ENCODE data around the gene LDB1. TPM values are rescaled to one million over a fixed set of nuclear protein-coding genes. Genes with fewer than 3 reads are reported as not detected.

Gene LDB1
- total RNA-seq, 1 experiment from 2014 or later: 100 TPM

DNA sequence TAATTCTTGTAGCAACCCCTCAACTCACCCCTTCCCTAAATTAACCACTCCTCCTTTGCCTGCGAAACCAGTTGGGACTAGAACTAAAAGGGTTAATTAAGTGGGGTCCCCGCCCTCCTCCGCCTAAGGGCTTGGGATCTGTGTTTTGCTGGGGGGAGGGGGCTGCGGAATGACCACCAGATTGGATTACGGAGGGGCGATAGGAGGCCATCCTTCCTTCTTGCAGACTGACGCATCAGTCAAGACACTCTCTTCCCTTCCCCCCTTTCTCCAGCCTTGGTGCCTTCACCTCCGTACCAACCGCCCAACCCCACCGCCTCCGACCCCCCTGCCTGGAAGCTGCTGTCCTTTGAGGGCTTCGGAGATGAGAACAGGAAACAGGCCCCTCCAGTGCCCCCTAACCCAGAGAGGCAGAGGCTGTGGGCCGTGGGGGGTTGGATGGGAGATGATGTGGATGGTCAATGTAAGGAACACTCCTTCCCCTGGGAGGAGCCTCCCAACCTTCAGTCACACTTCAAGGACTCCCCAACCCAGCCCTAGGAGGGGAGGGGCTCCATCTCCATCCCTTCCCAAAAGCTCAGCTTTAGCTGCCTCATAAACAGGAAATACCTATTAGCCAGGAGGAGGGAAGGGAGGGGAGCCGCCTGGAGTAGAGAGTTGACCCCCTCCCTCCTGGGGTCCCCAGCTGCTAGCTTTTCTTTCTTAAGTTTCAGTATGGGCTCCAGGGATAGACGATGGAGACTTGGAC lies 997 bp upstream of the LDB1 start:
- Mint-ChIP-seq H3K4me1 (peaks cover 54% of the 10 kb centered on the region), H3K36me3 (no peaks in the 10 kb centered on the region), H3K9me3 (no peaks in the 10 kb centered on the region), H3K27ac (peak overlapping the region; percentile 98), H3K27me3 (ENCODE audit: low read depth) (no peaks in the 10 kb centered on the region), H3K4me3 (peak overlapping the region; percentile 84)
- POLR2A ChIA-PET: interaction anchor here (0.6 to 2.3 kb wide), 6 partner anchors 17 to 523 kb away, joined by 3 to 9 read pairs (median 4); partner anchors contain the start of genes NOLC1, OGA and TRIM8
- ATAC-seq: peak; percentile 74
- peak; percentile 89 for DNase-seq (ENCODE audit: low spot score)
- 0 out of 2 replicates have a peak, but pooled peaks have one; percentile 59 for TF ChIP-seq CREM (CRISPR knock-in tag; IDR thresholded peaks at IDR 0.05)
- TF ChIP-seq MXD4 (CRISPR knock-in tag; IDR thresholded peaks at IDR 0.05; ENCODE audit: borderline replicate concordance): no peak
- TF ChIP-seq EMX1 (CRISPR knock-in tag; IDR thresholded peaks at IDR 0.05): 0 out of 2 replicates have a peak, but pooled peaks have one; percentile 41
- TF ChIP-seq, protein P1, sequence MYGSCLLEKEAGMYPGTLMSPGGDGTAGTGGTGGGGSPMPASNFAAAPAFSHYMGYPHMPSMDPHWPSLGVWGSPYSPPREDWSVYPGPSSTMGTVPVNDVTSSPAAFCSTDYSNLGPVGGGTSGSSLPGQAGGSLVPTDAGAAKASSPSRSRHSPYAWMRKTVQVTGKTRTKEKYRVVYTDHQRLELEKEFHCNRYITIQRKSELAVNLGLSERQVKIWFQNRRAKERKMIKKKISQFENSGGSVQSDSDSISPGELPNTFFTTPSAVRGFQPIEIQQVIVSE (CRISPR knock-in tag; IDR thresholded peaks at IDR 0.05; ENCODE audit: borderline replicate concordance): no peak
- TF ChIP-seq FOXK1 (CRISPR knock-in tag; IDR thresholded peaks at IDR 0.05): peak; percentile 75; the same call in 1 of the 2 replicates
- TF ChIP-seq, protein P2, sequence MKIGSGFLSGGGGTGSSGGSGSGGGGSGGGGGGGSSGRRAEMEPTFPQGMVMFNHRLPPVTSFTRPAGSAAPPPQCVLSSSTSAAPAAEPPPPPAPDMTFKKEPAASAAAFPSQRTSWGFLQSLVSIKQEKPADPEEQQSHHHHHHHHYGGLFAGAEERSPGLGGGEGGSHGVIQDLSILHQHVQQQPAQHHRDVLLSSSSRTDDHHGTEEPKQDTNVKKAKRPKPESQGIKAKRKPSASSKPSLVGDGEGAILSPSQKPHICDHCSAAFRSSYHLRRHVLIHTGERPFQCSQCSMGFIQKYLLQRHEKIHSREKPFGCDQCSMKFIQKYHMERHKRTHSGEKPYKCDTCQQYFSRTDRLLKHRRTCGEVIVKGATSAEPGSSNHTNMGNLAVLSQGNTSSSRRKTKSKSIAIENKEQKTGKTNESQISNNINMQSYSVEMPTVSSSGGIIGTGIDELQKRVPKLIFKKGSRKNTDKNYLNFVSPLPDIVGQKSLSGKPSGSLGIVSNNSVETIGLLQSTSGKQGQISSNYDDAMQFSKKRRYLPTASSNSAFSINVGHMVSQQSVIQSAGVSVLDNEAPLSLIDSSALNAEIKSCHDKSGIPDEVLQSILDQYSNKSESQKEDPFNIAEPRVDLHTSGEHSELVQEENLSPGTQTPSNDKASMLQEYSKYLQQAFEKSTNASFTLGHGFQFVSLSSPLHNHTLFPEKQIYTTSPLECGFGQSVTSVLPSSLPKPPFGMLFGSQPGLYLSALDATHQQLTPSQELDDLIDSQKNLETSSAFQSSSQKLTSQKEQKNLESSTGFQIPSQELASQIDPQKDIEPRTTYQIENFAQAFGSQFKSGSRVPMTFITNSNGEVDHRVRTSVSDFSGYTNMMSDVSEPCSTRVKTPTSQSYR (CRISPR knock-in tag; IDR thresholded peaks at IDR 0.05): peak; percentile 14; the same call in 1 of the 2 replicates
- TF ChIP-seq, protein P3, sequence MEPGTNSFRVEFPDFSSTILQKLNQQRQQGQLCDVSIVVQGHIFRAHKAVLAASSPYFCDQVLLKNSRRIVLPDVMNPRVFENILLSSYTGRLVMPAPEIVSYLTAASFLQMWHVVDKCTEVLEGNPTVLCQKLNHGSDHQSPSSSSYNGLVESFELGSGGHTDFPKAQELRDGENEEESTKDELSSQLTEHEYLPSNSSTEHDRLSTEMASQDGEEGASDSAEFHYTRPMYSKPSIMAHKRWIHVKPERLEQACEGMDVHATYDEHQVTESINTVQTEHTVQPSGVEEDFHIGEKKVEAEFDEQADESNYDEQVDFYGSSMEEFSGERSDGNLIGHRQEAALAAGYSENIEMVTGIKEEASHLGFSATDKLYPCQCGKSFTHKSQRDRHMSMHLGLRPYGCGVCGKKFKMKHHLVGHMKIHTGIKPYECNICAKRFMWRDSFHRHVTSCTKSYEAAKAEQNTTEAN (CRISPR knock-in tag; IDR thresholded peaks at IDR 0.05): 0 out of 2 replicates have a peak, but pooled peaks have one; percentile 65
- TF ChIP-seq, protein P4, sequence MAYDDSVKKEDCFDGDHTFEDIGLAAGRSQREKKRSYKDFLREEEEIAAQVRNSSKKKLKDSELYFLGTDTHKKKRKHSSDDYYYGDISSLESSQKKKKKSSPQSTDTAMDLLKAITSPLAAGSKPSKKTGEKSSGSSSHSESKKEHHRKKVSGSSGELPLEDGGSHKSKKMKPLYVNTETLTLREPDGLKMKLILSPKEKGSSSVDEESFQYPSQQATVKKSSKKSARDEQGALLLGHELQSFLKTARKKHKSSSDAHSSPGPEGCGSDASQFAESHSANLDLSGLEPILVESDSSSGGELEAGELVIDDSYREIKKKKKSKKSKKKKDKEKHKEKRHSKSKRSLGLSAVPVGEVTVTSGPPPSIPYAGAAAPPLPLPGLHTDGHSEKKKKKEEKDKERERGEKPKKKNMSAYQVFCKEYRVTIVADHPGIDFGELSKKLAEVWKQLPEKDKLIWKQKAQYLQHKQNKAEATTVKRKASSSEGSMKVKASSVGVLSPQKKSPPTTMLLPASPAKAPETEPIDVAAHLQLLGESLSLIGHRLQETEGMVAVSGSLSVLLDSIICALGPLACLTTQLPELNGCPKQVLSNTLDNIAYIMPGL (CRISPR knock-in tag; IDR thresholded peaks at IDR 0.05): peak; percentile 38; the same call in 1 of the 2 replicates
- peak; percentile 47 for TF ChIP-seq SP1 (CRISPR knock-in tag; conservative IDR thresholded peaks at IDR 0.05)
- TF ChIP-seq ESRRA (CRISPR knock-in tag; IDR thresholded peaks at IDR 0.05; ENCODE audit: borderline replicate concordance): peak; percentile 9; the same call in 1 of the 2 replicates
- TF ChIP-seq, protein P5, sequence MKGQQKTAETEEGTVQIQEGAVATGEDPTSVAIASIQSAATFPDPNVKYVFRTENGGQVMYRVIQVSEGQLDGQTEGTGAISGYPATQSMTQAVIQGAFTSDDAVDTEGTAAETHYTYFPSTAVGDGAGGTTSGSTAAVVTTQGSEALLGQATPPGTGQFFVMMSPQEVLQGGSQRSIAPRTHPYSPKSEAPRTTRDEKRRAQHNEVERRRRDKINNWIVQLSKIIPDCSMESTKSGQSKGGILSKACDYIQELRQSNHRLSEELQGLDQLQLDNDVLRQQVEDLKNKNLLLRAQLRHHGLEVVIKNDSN (CRISPR knock-in tag; IDR thresholded peaks at IDR 0.05): peak; percentile 10; the same call in 1 of the 2 replicates
- CTCF ChIA-PET: interaction anchor here (0.6 to 1.7 kb wide), 11 partner anchors 9 to 280 kb away, joined by 3 to 10 read pairs (median 4); partner anchors contain the start of genes KCNIP2, NOLC1 and PPRC1

DNA sequence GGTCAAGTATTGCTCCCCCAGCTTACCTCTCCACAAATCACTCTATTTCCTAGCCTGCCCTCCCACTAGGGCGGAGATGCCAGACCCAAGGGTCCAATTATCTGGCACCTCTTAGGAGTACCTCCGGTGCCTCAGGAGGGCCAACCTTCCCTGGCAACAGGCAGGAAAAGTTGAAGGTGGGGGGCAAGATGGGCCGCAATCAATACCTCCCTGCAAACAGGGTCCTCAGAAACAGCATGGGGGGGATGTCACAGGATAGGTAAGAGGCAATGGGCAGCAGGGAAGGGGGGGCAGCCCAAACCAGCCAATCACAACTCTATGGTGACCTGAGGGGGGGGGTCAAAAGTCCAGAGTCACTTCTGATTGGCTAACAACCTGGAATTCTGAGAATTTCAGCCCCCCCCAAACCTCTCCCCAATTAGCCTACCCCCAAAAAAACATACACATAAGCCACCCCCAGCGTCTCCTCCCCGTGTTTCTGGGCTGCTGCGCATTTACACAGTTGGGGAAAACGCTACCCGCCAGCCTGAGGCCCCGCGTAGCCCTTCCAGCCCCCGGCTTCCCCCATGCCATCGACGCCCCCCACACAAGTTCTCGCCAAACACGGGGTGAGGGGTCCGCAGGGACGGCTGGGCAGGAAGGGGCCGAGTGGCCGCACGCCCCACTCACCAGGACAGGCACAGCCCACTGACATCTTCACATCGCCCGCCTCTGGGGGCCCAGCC lies 589 bp downstream of the LDB1 start:
- 0 out of 2 replicates have a peak, but pooled peaks have one; percentile 0 for ATAC-seq
- H3K27me3 Mint-ChIP-seq (ENCODE audit: low read depth): no peaks in the 10 kb centered on the region
- peaks cover 67% of the 10 kb centered on the region for H3K4me1 Mint-ChIP-seq
- DNase-seq (ENCODE audit: low spot score): peak; percentile 61
- ChIA-PET CTCF (interaction anchor here (0.7 to 1.7 kb wide), 9 partner anchors 13 to 312 kb away, joined by 3 to 13 read pairs (median 5); partner anchors contain the start of genes CUEDC2, KCNIP2, NOLC1 and PPRC1), POLR2A (no interaction called here)
- TF ChIP-seq NFYB (CRISPR knock-in tag; conservative IDR thresholded peaks at IDR 0.05; ENCODE audit: low read depth) (peak; percentile 78), ZNF423 (CRISPR knock-in tag; IDR thresholded peaks at IDR 0.05) (0 out of 2 replicates have a peak, but pooled peaks have one; percentile 5), SP1 (CRISPR knock-in tag; conservative IDR thresholded peaks at IDR 0.05) (0 out of 2 replicates have a peak, but pooled peaks have one; percentile 27), NR3C1 (CRISPR knock-in tag; conservative IDR thresholded peaks at IDR 0.05; ENCODE audit: low read depth) (no peak), FOXK1 (CRISPR knock-in tag; IDR thresholded peaks at IDR 0.05) (0 out of 2 replicates have a peak, but pooled peaks have one; percentile 4), FOXP1 (CRISPR knock-in tag; IDR thresholded peaks at IDR 0.05; ENCODE audit: borderline replicate concordance) (peak; percentile 38; the same call in 1 of the 2 replicates)
- peak overlapping the region; percentile 96 for H3K27ac Mint-ChIP-seq
- peak overlapping the region; percentile 83 for H3K4me3 Mint-ChIP-seq
- H3K36me3 Mint-ChIP-seq: no peaks in the 10 kb centered on the region
- H3K9me3 Mint-ChIP-seq: no peaks in the 10 kb centered on the region

Measured in WTC11 (cell line).